Heart right ventricle (tissue), 16 donors: Measurements from ENCODE around the gene ZNF214. TPM values are rescaled to one million over a fixed set of nuclear protein-coding genes. Genes with fewer than 3 reads are reported as not detected.

ENCODE experiments used
- ATAC-seq, 8 donors: fragments of 200-7000 bp; cut with Tn5 transposase; one replicate each; pipeline ENCODE4 v1.9.1; 2020; ENCODE audit warnings: mild to moderate bottlenecking in 8 of 8, moderate library complexity in 8 of 8, moderate number of reproducible peaks in 1 of 8
- DNase-seq, 2 donors: peaks; one replicate each; pipeline ENCODE4 v3.0.0-alpha.2; 2020
- H3K27ac ChIP-seq, 10 donors: fragments of 200-600 bp; sonication (generic) in 2 of 10; one replicate each; pipeline versions ENCODE4 v1.5.0 to v1.8.0; 2020 to 2022; ENCODE audit warnings: mild to moderate bottlenecking in 3 of 10
- H3K27me3 ChIP-seq, 7 donors: fragments of 200-600 bp; one replicate each; pipeline ENCODE4 v1.8.0; 2021 to 2022; ENCODE audit warnings: mild to moderate bottlenecking in 2 of 7
- H3K36me3 ChIP-seq, 9 donors: fragments of 200-600 bp; sonication (generic) in 1 of 9; one replicate each; pipeline versions ENCODE4 v1.5.0 to v1.8.0; 2020 to 2022; ENCODE audit warnings: mild to moderate bottlenecking in 2 of 9
- H3K4me1 ChIP-seq, 9 donors: fragments of 200-600 bp; sonication (generic) in 1 of 9; one replicate each; pipeline versions ENCODE4 v1.5.0 to v1.8.0; 2020 to 2022; ENCODE audit warnings: mild to moderate bottlenecking in 4 of 9
- H3K4me3 ChIP-seq, 10 donors: fragments of 200-600 bp; sonication (generic) in 2 of 10; one replicate each; pipeline versions ENCODE4 v1.5.0 to v1.8.0; 2020 to 2022; ENCODE audit warnings: mild to moderate bottlenecking in 7 of 10, moderate library complexity in 2 of 10
- H3K9me3 ChIP-seq, 11 donors: fragments of 200-600 bp in 10 of 11; sonication (generic) in 2 of 11; one replicate each; pipeline versions ENCODE4 v1.5.0 to v1.8.0; 2013 to 2022; ENCODE audit warnings: mild to moderate bottlenecking in 2 of 11, control low read depth in 1 of 11, moderate library complexity in 1 of 11
- WGBS, 2 donors: extraction: QIAGEN DNeasy Blood & Tissue Kit; methylation state at CpG; one replicate each; pipeline ENCODE4 v1.1.7; 2013; ENCODE audit warnings: inconsistent platforms in 1 of 2; 5-methylcytosine and 5-hydroxymethylcytosine counted together
- intact Hi-C, 10 donors: fragments of 100-400 bp; cut with DNase I; formaldehyde crosslinking; loops; one replicate each; pipeline versions ENCODE4 v1.11.1 to v1.14.2; 2022
- long read RNA-seq, 3 donors: library from polyadenylated mRNA; unstranded; transcript quantifications; one replicate each; pipeline ENCODE4 v2.0.0, GENCODE V29; 2020 to 2021
- polyA plus RNA-seq, 2 donors: library from polyadenylated mRNA; stranded (reverse); fragments of 200-250 nt; gene quantifications; one replicate each; pipeline ENCODE4 v1.2.3, GENCODE V29; 2013
- total RNA-seq, 10 donors: library from RNA; stranded (reverse); fragmentation: NEBNext Ultra II Directional in 3 of 10; extraction: Animal tissue kit (Norgen Biotek cat#: 25700) in 3 of 10; gene quantifications; one replicate each; pipeline versions ENCODE4 v1.2.1 to v1.2.4, GENCODE V29; 2021 to 2023
- TF ChIP-seq, protein P1 (sequence below), 9 donors: fragments of 200-600 bp; sonication (generic) in 2 of 9; IDR thresholded peaks; one replicate each; pipeline versions ENCODE4 v1.5.0 to v1.8.0; 2021 to 2022; ENCODE audit warnings: antibody characterized with exemption in 9 of 9, mild to moderate bottlenecking in 5 of 9, moderate library complexity in 1 of 9
- donor health status: Arrhythmogenic right ventricular cardiomyopathy.
- donor health status: ischemic (EF 13 %, LVEDD 7.1; RV severe dilation, severe dysfunction).
- donor health status: healthy with polysubstance abuse.
- donor health status: DM: no; HTN: yes; CAD: no.
- donor health status: DM: no; HTN: no; CAD: no.
- donor health status: ischemic (EF 25% LVEDD 6.9; RV normal size, moderate dysfunction).
- donor health status: ischemic (EF 25% LVEDD 5.7; RV mildly dilated, moderate dysfunction).
- donor health status: healthy.
- donor health status: DM: yes; HTN: yes; CAD: no.
- donor health status: Ischemic cardiomyopathy.
- donor health status: ischemic (EF 35%, LVEDD 5.7; RV mildly dilated, moderate dysfunction).
- donor health status: nonischemic (EF 11% LVEDD 7.7; RV severe dilation, severe dysfunction).
- donor health status: DM: yes; HTN: yes; CAD: no.
- donor health status: PGD.
- donor health status: ischemic (EF 29% LVEDD 5.4; RV normal size, mild dysfunction).
- donor health status: nonischemic (EF 23%, LVEDD 6.1; RV moderate dilation, normal function).

ZNF214 gene
- total RNA-seq (1 to 10 TPM in 6 of 10 donors, under 1 TPM in 4; 0.61 to 2.0 (median 1.3) TPM), polyA plus RNA-seq (under 1 TPM; 0.22 to 0.68 TPM)
- long read RNA-seq, donor 1: 0 reads
- long read RNA-seq, donor 2, partial matches to known transcripts: 0 of 6 reads
- long read RNA-seq, donor 2, other reads (novel, unspliced or antisense): 3 of 6 reads
- long read RNA-seq, donor 3, partial matches to known transcripts: 0 of 1 reads
- long read RNA-seq, donor 3, other reads (novel, unspliced or antisense): 0 of 1 reads

DNA sequence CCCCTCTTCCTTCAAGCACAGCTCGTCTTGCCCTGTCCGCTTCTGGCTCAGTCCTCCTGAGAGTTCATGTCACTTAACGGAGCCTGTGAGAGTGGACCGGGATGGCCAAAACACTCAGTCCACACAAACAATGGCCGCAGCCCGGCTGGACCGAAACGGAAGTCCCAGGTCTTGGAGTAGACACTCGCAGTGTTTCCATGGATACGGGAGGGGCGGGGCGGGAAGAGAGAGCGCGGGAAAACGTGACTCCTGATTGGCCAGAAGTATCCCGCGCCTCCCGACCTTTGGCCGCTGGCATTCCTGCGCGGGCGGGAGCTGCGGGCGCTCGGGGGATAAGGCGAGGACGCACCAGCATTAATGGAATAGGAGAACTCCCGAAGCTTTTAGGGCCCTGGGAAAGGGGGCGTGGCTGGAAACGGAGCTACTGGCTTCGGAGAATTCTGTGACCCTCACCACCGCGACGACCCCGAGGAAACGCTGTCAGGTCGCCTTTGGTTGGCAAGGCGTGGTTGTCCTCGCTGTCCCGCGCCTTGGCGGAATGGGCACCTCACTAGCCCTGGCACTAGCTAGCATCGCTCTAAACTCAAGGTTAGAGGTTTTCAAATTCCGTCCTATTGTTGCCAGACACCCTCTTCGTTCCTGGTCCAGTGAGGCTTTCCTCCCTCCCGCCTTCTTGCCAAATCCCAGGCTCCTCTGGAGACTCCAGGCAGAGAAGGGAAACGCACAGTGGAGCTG, at the start of gene ZNF214, which contains the start of gene NLRP14:
Gene ZNF214 (minus strand): TSS at position 164 of the 735 bp plus-strand sequence. CDS start 17,511 bp downstream, outside the sequence.
Gene NLRP14 (plus strand): TSS at position 297 of the 735 bp plus-strand sequence. CDS start 18,108 bp downstream, outside the sequence.
- H3K27ac ChIP-seq: peak within 1 kb of the TSS in 8 of 10 donors; percentile 56 to 73 (median 68)
- no peaks in the 10 kb centered on the region for H3K9me3 ChIP-seq
- TF ChIP-seq, protein P1, sequence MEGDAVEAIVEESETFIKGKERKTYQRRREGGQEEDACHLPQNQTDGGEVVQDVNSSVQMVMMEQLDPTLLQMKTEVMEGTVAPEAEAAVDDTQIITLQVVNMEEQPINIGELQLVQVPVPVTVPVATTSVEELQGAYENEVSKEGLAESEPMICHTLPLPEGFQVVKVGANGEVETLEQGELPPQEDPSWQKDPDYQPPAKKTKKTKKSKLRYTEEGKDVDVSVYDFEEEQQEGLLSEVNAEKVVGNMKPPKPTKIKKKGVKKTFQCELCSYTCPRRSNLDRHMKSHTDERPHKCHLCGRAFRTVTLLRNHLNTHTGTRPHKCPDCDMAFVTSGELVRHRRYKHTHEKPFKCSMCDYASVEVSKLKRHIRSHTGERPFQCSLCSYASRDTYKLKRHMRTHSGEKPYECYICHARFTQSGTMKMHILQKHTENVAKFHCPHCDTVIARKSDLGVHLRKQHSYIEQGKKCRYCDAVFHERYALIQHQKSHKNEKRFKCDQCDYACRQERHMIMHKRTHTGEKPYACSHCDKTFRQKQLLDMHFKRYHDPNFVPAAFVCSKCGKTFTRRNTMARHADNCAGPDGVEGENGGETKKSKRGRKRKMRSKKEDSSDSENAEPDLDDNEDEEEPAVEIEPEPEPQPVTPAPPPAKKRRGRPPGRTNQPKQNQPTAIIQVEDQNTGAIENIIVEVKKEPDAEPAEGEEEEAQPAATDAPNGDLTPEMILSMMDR (IDR thresholded peaks at IDR 0.05): no peak
- WGBS, 2 donors: 1% methylated on average over 47 of the region's 47 CpGs
- DNase-seq (peak; percentile 91 to 93), ATAC-seq (peak; percentile 96 to 99 (median 98))
- intact Hi-C loops: no loop called here
- H3K36me3 ChIP-seq: no peaks in the 10 kb centered on the region
- H3K4me1 ChIP-seq: peaks cover 0 to 18% (median 8%) of the 10 kb centered on the region in 9 donors
- peaks cover 0 to 21% (median 0%) of the 10 kb centered on the region in 7 donors for H3K27me3 ChIP-seq
- H3K4me3 ChIP-seq: peak within 1 kb of the TSS; percentile 36 to 76 (median 63)

DNA sequence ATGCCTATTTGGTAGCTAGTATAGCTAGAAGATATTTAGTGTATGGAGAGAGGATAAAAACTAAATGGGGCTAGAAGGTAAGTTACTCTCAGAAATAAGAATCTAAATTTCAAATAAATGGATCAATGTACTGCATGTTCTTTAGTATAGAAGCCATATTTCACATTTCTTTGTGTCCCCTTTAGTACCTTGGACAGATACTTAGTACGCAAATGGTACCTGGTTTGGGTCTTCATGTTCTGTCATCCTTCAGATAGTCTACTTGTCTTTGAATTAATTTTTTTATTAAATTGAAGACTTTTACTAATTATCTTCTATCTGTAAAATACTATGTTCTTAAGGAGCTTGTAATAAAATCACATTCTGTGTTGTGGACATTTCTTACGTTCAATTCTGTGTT, 42.4 kb upstream of the ZNF214 start:
- Histone ChIP-seq H3K4me3 (no peak overlapping the region), H3K36me3 (no peaks in the 10 kb centered on the region), H3K4me1 (peaks cover 0 to 9% (median 5%) of the 10 kb centered on the region in 9 donors), H3K27ac (no peak overlapping the region), H3K9me3 (peaks cover 0 to 4% (median 0%) of the 10 kb centered on the region in 11 donors), H3K27me3 (no peaks in the 10 kb centered on the region)
- intact Hi-C loops: no loop called here
- WGBS, 2 donors: 87 to 91% methylated on average over 2 of the region's 2 CpGs
- ATAC-seq (no peak), DNase-seq (no peak)
- TF ChIP-seq, protein P1 (IDR thresholded peaks at IDR 0.05): no peak

DNA sequence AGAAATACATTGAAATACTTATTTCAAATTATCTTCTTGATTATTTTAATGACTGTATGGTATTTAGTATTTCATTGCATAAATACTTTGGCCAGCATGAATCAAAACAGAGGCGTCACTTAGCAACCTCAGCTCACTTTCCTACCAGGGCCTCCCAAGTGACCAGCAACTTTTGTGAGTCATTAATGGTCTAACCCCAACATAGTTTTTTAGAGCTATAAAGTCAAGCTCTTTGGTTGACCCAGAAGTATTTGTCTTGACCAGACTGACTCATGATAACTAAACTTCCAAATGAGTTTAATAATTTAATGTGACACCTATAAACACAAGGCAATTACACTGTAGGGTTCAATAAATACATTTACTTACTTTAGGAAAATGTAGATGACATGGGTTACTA, 40.7 kb upstream of the ZNF214 start:
- intact Hi-C loops: no loop called here
- WGBS, 2 donors: 70 to 71% methylated on average over 1 of the region's 1 CpG
- no peaks in the 10 kb centered on the region for H3K9me3 ChIP-seq
- TF ChIP-seq, protein P1 (IDR thresholded peaks at IDR 0.05): no peak
- peaks cover 0 to 14% (median 6%) of the 10 kb centered on the region in 9 donors for H3K4me1 ChIP-seq
- no peak overlapping the region for H3K27ac ChIP-seq
- DNase-seq (no peak), ATAC-seq (peak in 4 of 8 donors; percentile 35 to 85 (median 60))
- H3K27me3 ChIP-seq: no peaks in the 10 kb centered on the region
- H3K36me3 ChIP-seq: no peaks in the 10 kb centered on the region
- no peak overlapping the region for H3K4me3 ChIP-seq

DNA sequence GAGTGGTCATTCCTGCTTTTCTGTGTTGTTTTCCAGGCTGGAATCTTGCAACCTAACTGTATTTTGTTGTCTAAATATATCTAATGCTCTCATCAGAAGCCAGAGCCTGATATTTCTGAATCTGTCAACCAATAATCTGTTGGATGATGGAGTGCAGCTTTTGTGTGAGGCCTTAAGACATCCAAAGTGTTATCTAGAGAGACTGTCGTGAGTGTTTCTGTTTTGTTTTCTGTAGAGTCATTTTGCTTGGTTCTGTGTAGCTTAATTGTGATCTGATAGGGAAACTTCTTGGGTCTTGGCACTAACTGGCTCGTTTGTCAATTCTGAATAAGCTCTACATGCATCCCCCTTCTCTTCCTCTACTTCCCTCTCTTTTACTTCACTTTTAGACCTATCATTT, 37.5 kb upstream of the ZNF214 start:
- Histone ChIP-seq H3K27ac (peak overlapping the region in 3 of 10 donors; percentile 3 to 30 (median 14)), H3K9me3 (no peaks in the 10 kb centered on the region), H3K27me3 (no peaks in the 10 kb centered on the region), H3K4me1 (peaks cover 0 to 14% (median 6%) of the 10 kb centered on the region in 9 donors), H3K36me3 (no peaks in the 10 kb centered on the region), H3K4me3 (no peak overlapping the region)
- 15 to 18% methylated on average over 2 of the region's 2 CpGs for WGBS, 2 donors
- ATAC-seq (peak in 1 of 8 donors; percentile 38), DNase-seq (no peak)
- TF ChIP-seq, protein P1 (IDR thresholded peaks at IDR 0.05): no peak
- intact Hi-C loops: no loop called here
